Fibroblast of pulmonary artery (primary cell): ENCODE data around the gene TSACC.

ENCODE experiments used
- DNase-seq: peaks from one replicate; pipeline ENCODE4 v3.0.0-alpha.2; 2010; ENCODE audit warnings: low read depth
- H3K4me3 ChIP-seq: replicated peaks from 2 replicates; pipeline ENCODE4 v1.5.1; 2011; ENCODE audit warnings: low read depth, mild to moderate bottlenecking, control low read depth, low read length, moderate library complexity
- TF ChIP-seq, protein P1 (sequence below): IDR thresholded peaks from 2 replicates; pipeline ENCODE4 v1.5.1; 2011; ENCODE audit warnings: mild to moderate bottlenecking, control low read depth, low read length, inconsistent platforms; ENCODE audit errors: missing control alignments

Gene TSACC

DNA sequence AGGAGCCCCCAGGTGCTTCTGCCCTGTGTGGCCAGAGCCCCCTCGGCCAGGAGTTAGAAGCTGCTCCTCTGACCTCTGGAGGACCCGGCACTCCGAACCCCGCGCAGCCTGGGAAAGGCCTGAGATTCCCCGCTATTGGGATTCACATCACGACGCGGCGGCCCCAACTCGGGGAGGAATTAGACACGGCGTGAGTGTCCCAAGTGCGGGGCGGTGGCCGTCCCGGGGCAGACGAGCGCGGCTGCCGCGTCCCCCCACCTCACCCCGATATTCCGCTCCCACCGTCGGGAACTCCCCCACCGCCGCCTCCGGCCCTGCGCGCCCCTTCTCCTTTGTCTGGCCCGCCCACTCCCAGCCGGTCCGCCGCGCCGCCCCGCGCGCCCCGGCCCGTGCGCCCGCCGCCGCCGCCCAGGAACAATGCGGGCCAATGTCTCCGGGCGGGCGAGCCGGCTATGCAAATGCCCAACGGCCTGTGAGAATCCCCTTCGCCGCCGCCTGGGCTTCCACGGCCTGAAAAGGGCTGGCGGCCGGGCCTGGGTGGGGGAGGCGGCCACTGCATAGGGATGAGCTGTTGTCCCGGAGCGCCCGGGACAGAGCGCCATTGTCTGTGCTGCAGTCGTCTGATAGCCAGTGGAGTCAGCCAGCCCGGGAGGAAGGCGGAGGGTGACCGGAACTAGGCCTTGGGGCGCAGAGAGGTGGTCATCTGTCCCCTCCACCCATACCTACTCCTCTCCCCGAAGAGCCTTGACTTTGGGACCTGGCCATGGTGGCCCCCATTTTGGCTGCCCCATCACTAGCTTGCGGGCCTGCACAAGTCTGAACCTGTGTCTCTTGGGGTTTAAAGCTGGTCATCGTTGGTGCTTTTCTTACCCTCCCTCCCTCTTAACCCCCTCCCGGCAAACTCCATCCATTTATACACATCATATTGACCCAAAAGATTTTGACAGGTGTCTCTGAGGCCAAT is 50.1 kb downstream of the TSACC start:
- TF ChIP-seq, protein P1, sequence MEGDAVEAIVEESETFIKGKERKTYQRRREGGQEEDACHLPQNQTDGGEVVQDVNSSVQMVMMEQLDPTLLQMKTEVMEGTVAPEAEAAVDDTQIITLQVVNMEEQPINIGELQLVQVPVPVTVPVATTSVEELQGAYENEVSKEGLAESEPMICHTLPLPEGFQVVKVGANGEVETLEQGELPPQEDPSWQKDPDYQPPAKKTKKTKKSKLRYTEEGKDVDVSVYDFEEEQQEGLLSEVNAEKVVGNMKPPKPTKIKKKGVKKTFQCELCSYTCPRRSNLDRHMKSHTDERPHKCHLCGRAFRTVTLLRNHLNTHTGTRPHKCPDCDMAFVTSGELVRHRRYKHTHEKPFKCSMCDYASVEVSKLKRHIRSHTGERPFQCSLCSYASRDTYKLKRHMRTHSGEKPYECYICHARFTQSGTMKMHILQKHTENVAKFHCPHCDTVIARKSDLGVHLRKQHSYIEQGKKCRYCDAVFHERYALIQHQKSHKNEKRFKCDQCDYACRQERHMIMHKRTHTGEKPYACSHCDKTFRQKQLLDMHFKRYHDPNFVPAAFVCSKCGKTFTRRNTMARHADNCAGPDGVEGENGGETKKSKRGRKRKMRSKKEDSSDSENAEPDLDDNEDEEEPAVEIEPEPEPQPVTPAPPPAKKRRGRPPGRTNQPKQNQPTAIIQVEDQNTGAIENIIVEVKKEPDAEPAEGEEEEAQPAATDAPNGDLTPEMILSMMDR, result no peak
- no peak overlapping the region for H3K4me3 ChIP-seq
- no peak for DNase-seq

DNA sequence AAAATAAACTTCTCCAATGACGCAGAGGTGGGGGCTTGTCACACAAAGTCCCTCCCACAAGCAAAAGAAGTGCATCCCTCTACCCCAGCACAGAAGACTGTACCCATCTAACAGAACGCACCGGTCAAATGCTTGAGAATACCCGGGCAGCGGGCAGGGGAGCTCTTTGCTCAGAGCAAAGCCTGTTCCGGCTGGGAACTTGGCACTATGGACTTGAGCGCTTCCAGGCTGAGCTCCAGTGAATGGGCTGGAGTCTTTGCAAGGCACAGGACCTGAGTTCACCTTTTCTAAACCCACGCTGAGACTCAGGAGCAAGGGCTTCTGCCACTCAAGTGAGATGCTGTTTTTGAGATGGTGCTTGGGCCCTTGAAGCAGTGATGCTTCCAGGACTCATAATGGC is 51.0 kb downstream of the TSACC start:
- no peak overlapping the region for H3K4me3 ChIP-seq
- TF ChIP-seq, protein P1, result no peak
- DNase-seq, result no peak

DNA sequence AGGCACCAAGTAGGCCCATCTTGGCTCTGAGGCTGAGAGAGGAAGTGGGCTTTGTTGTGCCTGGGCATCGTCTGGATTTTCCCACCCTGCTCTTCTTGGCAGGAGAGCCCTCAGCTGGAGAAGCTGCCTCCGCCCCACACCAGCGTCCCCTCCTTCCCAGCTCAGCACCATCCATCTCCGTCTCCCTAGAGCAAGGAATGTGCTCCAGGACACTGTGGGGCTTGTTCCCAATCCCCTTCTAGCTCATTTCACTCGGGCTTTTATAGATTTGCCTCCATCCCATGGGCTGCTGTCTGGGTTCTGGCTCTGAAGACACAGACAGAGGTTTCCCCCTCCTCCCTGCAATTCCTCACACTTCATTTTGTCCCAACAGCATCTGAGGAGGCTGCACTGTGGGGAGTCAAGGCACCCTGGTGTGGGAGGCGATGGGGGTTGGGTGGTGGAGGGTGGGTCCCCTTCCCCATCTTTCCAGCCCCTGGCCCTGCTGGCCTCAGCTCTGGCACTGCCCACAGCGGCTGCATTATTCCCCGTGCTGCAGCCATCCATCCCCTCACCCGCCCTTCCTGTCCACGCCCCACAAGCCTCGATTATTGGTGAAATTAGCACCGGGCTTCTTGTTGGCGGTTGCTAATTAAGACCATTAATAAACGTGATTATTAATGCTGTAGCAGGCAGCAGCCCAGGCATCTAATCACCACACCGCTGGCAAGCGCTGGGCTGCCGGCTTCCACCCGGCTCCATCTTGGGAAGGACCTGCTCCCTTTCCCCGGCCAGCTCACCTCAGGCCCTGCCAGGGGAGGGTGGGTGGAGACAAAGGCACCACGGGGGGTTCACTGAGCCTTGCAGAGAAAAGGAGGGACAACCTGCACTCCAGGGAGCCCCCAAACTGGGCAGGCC is 52.4 kb downstream of the TSACC start:
- TF ChIP-seq, protein P1, result no peak
- DNase-seq, result no peak
- H3K4me3 ChIP-seq, result no peak overlapping the region

DNA sequence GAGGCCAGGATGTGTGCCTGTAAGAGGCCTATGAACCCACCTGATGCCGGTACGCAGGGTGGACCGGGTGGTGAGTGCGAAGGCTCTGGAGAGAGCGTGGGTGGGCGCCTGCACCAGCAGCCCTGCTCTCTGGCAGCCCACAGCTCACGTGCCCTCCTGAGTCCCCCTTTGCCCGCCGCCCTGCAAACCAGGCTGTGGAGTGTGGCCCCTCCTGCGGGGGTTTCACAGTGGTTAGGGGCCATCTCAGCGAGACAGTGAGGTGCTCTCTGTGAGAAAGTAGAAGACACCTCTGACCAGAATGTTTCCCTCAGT is 53.0 kb downstream of the TSACC start:
- TF ChIP-seq, protein P1, result no peak
- no peak overlapping the region for H3K4me3 ChIP-seq
- DNase-seq, result no peak

DNA sequence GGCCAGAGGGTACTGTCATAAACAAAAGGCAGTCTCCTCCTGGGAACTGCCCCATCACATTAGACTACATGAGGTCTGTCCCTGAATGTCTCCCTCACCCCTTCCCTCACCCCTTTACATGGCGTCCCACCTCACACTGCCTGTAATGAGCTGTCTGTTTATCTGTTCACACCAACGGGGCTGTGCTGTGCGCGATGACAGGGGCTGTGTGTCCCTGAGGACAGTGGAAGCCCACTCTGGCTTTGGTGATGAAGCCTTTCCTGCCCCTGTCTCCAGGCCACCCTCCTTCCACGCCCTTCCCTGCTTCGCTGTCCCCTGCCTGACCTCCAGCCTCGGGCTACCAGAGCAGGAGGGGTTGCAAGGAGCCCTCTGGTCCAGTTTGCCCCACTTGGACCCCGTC is 53.4 kb downstream of the TSACC start:
- no peak overlapping the region for H3K4me3 ChIP-seq
- TF ChIP-seq, protein P1, result no peak

DNA sequence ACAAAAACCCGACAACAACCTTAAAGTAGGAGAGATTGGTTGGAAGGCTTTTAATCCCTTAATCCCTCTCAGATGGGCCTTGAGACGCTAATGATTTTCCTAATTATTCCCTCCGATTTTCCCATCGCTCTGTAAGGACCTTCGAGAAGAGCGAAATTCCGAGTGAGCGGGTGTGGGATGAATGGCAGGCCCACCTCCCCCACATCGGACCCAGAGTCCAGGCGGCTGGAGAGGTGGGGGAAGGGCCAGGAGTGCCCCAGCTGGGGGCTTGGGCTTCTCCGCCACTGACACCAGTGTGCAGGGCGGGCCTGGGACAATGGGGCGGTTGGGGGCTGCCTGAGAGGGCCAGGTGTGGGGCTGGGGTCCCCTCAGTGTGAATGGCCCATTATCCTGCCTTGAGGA is 54.1 kb downstream of the TSACC start:
- H3K4me3 ChIP-seq, result no peak overlapping the region
- no peak for DNase-seq
- TF ChIP-seq, protein P1, result no peak

More for the DNA sequence above, 53.4 kb downstream of the TSACC start:
- no peak for DNase-seq
